ENCODE results near the gene CCDC186. TPM values are rescaled to one million over a fixed set of nuclear protein-coding genes. Genes with fewer than 3 reads are reported as not detected.

Gene CCDC186
- total RNA-seq, 2 donors from 2014 or later, result 19.9 to 22.3 TPM

- Histone ChIP-seq H3K36me3 (ENCODE audit: control insufficient read depth, insufficient read depth, low read length) (no peaks in the 10 kb centered on the region), H3K4me3 (ENCODE audit: low read length) (no peak overlapping the region), H3K4me1 (ENCODE audit: control insufficient read depth, insufficient read depth, low read length) (no peaks in the 10 kb centered on the region), H3K27me3 (ENCODE audit: control insufficient read depth, insufficient read depth, low read length, poor library complexity, severe bottlenecking) (no peaks in the 10 kb centered on the region), H3K9me3 (ENCODE audit: control insufficient read depth, low read length) (no peaks in the 10 kb centered on the region), H3K27ac (ENCODE audit: low read depth, low read length) (no peak overlapping the region), H3K9ac (ENCODE audit: extremely low read depth, low read length, poor library complexity, severe bottlenecking) (no peak overlapping the region)
- WGBS, 2 experiments (ENCODE audit: insufficient coverage in 1 of 2, insufficient read length in 1 of 2), result 73 to 100% methylated on average over 3 to 5 of the region's 5 CpGs
- DNase-seq, result peak; percentile 69
- Mint-ChIP-seq H3K27me3 (ENCODE audit: insufficient read depth) (no peaks in the 10 kb centered on the region), H3K4me3 (no peak overlapping the region), H3K36me3 (ENCODE audit: low read depth) (no peaks in the 10 kb centered on the region), H3K9me3 (no peaks in the 10 kb centered on the region), H3K4me1 (no peaks in the 10 kb centered on the region), H3K27ac (no peak overlapping the region)
- TF ChIP-seq CTCF (conservative IDR thresholded peaks at IDR 0.05), result peak; percentile 75
These were observed 63.6 kb downstream of the CCDC186 start for GRCh38 chr10:114110174-114110972.

GRCh38 chr10:114103284-114103683 lies 70.7 kb downstream of the CCDC186 start:
- WGBS, 2 experiments (ENCODE audit: insufficient coverage in 1 of 2, insufficient read length in 1 of 2), result 57% methylated on average over 4 of the region's 6 CpGs; no CpG with 5 or more reads in 1 of the 2 experiments
- no peak overlapping the region for H3K27ac ChIP-seq (ENCODE audit: low read depth, low read length)
- H3K9me3 ChIP-seq (ENCODE audit: control insufficient read depth, low read length), result no peaks in the 10 kb centered on the region
- H3K9me3 Mint-ChIP-seq, result no peaks in the 10 kb centered on the region
- H3K4me3 ChIP-seq (ENCODE audit: low read length), result no peak overlapping the region
- no peak overlapping the region for H3K4me3 Mint-ChIP-seq
- no peak overlapping the region for H3K9ac ChIP-seq (ENCODE audit: extremely low read depth, low read length, poor library complexity, severe bottlenecking)
- TF ChIP-seq CTCF (conservative IDR thresholded peaks at IDR 0.05), result peak; percentile 63
- peaks cover 21% of the 10 kb centered on the region for H3K27me3 ChIP-seq (ENCODE audit: control insufficient read depth, insufficient read depth, low read length, poor library complexity, severe bottlenecking)
- H3K27me3 Mint-ChIP-seq (ENCODE audit: insufficient read depth), result peaks cover 36% of the 10 kb centered on the region
- no peaks in the 10 kb centered on the region for H3K36me3 ChIP-seq (ENCODE audit: control insufficient read depth, insufficient read depth, low read length)
- peaks cover 12% of the 10 kb centered on the region for H3K4me1 Mint-ChIP-seq
- no peak for DNase-seq
- H3K36me3 Mint-ChIP-seq (ENCODE audit: low read depth), result no peaks in the 10 kb centered on the region
- H3K4me1 ChIP-seq (ENCODE audit: control insufficient read depth, insufficient read depth, low read length), result no peaks in the 10 kb centered on the region
- H3K27ac Mint-ChIP-seq, result no peak overlapping the region

- H3K4me1 Mint-ChIP-seq, result peaks cover 12% of the 10 kb centered on the region
- H3K4me3 ChIP-seq (ENCODE audit: low read length), result no peak overlapping the region
- H3K4me3 Mint-ChIP-seq, result no peak overlapping the region
- peaks cover 36% of the 10 kb centered on the region for H3K27me3 Mint-ChIP-seq (ENCODE audit: insufficient read depth)
- peaks cover 21% of the 10 kb centered on the region for H3K27me3 ChIP-seq (ENCODE audit: control insufficient read depth, insufficient read depth, low read length, poor library complexity, severe bottlenecking)
- H3K27ac ChIP-seq (ENCODE audit: low read depth, low read length), result no peak overlapping the region
- no peaks in the 10 kb centered on the region for H3K9me3 ChIP-seq (ENCODE audit: control insufficient read depth, low read length)
- no peaks in the 10 kb centered on the region for H3K36me3 Mint-ChIP-seq (ENCODE audit: low read depth)
- WGBS, 2 experiments (ENCODE audit: insufficient coverage in 1 of 2, insufficient read length in 1 of 2), result 87 to 100% methylated on average over 1 of the region's 2 CpGs
- no peak for DNase-seq
- no peaks in the 10 kb centered on the region for H3K36me3 ChIP-seq (ENCODE audit: control insufficient read depth, insufficient read depth, low read length)
- H3K9ac ChIP-seq (ENCODE audit: extremely low read depth, low read length, poor library complexity, severe bottlenecking), result no peak overlapping the region
- no peak for TF ChIP-seq CTCF (conservative IDR thresholded peaks at IDR 0.05)
- no peaks in the 10 kb centered on the region for H3K9me3 Mint-ChIP-seq
- H3K27ac Mint-ChIP-seq, result no peak overlapping the region
- no peaks in the 10 kb centered on the region for H3K4me1 ChIP-seq (ENCODE audit: control insufficient read depth, insufficient read depth, low read length)
These were observed 71.7 kb downstream of the CCDC186 start for GRCh38 chr10:114102256-114102655.

Measured in endodermal cell (in vitro differentiated cells).